ENCODE results near the gene POLRMT.

Gene POLRMT

DNA sequence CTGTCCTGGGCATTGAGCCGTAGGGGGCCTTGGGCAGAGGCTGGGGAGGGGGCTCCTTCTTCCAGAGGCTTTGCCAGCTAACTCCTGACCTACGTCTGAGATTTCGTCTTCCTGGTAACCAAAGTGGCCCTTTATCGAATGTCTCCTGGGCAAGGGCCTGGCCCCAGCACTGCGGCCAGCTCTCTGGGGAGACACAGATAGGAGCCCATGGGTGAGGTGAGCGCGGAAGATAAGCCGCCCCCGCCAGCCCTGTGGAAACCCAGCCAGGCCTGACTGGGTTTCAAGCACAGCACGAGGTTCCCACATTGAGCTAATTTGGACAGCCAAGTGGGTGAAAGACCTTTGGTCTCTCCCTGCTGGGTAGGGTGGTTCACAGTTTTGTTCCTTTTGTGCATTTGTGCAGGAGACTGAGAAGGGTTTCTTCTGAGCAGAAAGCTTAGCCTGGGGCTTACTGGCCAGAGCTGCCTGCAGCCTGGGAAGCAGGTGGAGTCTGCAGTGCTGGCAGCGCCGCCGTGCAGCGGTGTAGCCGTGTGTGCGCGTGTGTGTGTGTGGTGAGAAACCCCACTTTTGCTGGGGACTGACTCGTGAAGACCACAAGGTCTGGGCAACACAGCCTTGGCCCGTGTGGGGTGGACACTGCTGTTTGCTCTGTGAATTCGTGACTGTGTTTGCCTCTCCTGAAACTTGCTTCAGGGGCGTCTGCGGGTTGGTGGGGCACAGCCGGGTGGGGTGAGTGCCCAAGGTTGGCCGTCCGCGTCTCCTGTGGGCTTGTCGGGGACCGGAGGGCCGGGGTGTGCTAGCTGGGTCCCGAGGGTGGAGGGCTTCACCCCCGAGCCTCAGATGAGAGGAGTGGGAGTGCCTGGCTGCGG is 58.4 kb downstream of the POLRMT start:
- H3K27ac ChIP-seq: no peak overlapping the region
- no peak for TF ChIP-seq CTCF (IDR thresholded peaks at IDR 0.05; ENCODE audit: low read depth, low read length)

GRCh38 chr19:573519-573825 is 59.9 kb downstream of the POLRMT start:
- Histone ChIP-seq H3K36me3 (peaks cover 57% of the 10 kb centered on the region), H3K27me3 (ENCODE audit: insufficient read depth, low read depth, severe bottlenecking) (no peaks in the 10 kb centered on the region), H3K4me3 (ENCODE audit: low read depth, low read length) (peak overlapping the region; percentile 62), H3K27ac (peak overlapping the region; percentile 94), H3K9me3 (ENCODE audit: severe bottlenecking) (peaks cover 5% of the 10 kb centered on the region)
- TF ChIP-seq CTCF (IDR thresholded peaks at IDR 0.05; ENCODE audit: low read depth, low read length): no peak
- DNase-seq: no peak

More for the DNA sequence above, 58.4 kb downstream of the POLRMT start:
- Histone ChIP-seq H3K9me3 (ENCODE audit: severe bottlenecking) (peaks cover 3% of the 10 kb centered on the region), H3K27me3 (ENCODE audit: insufficient read depth, low read depth, severe bottlenecking) (no peaks in the 10 kb centered on the region), H3K36me3 (peaks cover 70% of the 10 kb centered on the region), H3K4me3 (ENCODE audit: low read depth, low read length) (no peak overlapping the region)
- DNase-seq: no peak

GRCh38 chr19:572743-573518 is 60.4 kb downstream of the POLRMT start:
- H3K27ac ChIP-seq: peak overlapping the region; percentile 94
- peak overlapping the region; percentile 62 for H3K4me3 ChIP-seq (ENCODE audit: low read depth, low read length)
- peaks cover 52% of the 10 kb centered on the region for H3K36me3 ChIP-seq
- H3K27me3 ChIP-seq (ENCODE audit: insufficient read depth, low read depth, severe bottlenecking): no peaks in the 10 kb centered on the region
- peak; percentile 81 for DNase-seq
- peak; percentile 11; the same call in 1 of the 2 replicates for TF ChIP-seq CTCF (IDR thresholded peaks at IDR 0.05; ENCODE audit: low read depth, low read length)
- H3K9me3 ChIP-seq (ENCODE audit: severe bottlenecking): peaks cover 5% of the 10 kb centered on the region

DNA sequence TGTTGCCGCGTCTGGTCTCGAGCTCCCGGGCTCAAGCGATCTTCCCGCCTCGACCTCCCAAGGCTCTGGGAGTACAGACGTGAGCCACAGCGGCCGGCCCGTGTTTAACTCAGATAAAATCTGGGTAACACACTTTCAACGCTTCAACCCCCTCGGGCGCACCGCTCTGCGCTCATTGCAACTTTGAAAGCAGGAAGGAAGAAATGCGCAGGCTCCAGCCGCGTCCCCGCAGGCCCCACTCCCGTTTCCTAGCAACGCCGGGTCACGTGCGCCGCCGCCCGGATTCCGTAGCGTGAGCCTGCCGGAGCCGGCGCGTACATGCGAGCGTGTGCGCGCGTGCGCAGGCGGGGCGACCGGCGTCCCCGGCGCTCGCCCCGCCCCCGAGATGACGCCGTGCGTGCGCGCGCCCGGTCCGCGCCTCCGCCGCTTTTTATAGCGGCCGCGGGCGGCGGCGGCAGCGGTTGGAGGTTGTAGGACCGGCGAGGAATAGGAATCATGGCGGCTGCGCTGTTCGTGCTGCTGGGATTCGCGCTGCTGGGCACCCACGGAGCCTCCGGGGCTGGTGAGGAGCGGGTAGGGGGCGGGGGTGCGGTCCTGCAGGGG is 61.1 kb downstream of the POLRMT start, which contains the start of gene BSG:
TSS of gene BSG (plus strand) at position 457 of the 603 bp plus-strand sequence. CDS start at position 496, 39 bp downstream.
- peak; percentile 98 for DNase-seq
- Histone ChIP-seq H3K4me3 (ENCODE audit: low read depth, low read length) (peak within 1 kb of the TSS; percentile 79), H3K27ac (peak within 1 kb of the TSS; percentile 99), H3K36me3 (peaks cover 47% of the 10 kb centered on the region), H3K9me3 (ENCODE audit: severe bottlenecking) (peaks cover 5% of the 10 kb centered on the region), H3K27me3 (ENCODE audit: insufficient read depth, low read depth, severe bottlenecking) (no peaks in the 10 kb centered on the region)
- no peak for TF ChIP-seq CTCF (IDR thresholded peaks at IDR 0.05; ENCODE audit: low read depth, low read length)

- H3K27me3 ChIP-seq (ENCODE audit: insufficient read depth, low read depth, severe bottlenecking): no peaks in the 10 kb centered on the region
- DNase-seq: no peak
- H3K27ac ChIP-seq: peak overlapping the region; percentile 99
- H3K9me3 ChIP-seq (ENCODE audit: severe bottlenecking): peaks cover 5% of the 10 kb centered on the region
- H3K4me3 ChIP-seq (ENCODE audit: low read depth, low read length): peak overlapping the region; percentile 79
- H3K36me3 ChIP-seq: peaks cover 46% of the 10 kb centered on the region
- TF ChIP-seq CTCF (IDR thresholded peaks at IDR 0.05; ENCODE audit: low read depth, low read length): no peak
Measured at GRCh38 chr19:571566-571974, 61.8 kb downstream of the POLRMT start.

Measured in WERI-Rb-1 (cell line).